Activated CD8-positive, alpha-beta memory T cell treated with anti-CD3 and anti-CD28 coated beads, Interleukin-2, amount 50 U/mL, for 1 hour (primary cell): ENCODE measurements around the gene RAP1A.
A peak's percentile ranks its signal among the peaks of the same experiment; 100 is the strongest.
"Not testable (repeated sequence)": the region's sequence is repeated elsewhere in the genome, so short reads cannot be mapped to it uniquely, and the experiment has no call there.

Experiments used
- DNase-seq: peaks from one replicate; pipeline ENCODE4 v3.0.0-alpha.2; 2020; ENCODE audit errors: extremely low read depth

The RAP1A gene

DNA sequence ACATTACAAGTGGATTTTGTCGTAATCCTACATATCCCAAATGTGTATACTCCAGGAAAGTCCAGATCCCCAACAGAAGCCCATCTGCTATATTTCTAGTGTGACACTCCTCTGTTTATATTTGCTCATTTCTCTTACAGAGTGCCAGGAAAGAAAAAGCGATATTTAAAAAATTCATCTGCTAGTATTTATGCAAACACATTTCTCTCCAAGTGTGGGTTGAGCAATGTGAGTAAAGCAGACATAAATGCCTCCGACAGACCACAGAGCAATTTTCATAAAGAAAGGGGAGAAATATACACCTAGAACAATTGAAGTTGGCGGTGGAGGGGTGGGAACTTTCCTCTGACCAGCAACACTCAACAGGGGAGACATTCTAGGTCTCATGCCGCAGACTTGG, 22.2 kb upstream of the RAP1A start:
- DNase-seq = no peak

DNA sequence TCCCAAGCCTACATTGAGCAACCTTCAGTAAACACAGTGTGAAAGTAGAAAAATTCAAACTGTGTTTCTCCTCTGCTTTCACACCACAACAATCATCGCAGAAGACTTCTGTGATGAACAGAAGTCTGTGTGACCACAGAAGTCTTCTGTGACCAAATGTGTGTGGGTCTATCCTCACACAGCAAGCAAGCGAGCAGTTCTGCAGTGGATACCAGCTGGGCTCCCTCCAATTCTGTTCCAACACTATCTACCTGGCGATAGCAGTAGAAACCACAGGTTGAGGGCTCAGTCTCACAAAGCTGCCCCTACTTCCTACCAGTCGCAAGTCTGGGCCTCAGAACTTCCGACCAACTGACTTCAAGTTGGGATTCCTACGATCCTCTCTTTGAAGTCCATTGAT, 21.0 kb upstream of the RAP1A start:
- DNase-seq = no peak

DNA sequence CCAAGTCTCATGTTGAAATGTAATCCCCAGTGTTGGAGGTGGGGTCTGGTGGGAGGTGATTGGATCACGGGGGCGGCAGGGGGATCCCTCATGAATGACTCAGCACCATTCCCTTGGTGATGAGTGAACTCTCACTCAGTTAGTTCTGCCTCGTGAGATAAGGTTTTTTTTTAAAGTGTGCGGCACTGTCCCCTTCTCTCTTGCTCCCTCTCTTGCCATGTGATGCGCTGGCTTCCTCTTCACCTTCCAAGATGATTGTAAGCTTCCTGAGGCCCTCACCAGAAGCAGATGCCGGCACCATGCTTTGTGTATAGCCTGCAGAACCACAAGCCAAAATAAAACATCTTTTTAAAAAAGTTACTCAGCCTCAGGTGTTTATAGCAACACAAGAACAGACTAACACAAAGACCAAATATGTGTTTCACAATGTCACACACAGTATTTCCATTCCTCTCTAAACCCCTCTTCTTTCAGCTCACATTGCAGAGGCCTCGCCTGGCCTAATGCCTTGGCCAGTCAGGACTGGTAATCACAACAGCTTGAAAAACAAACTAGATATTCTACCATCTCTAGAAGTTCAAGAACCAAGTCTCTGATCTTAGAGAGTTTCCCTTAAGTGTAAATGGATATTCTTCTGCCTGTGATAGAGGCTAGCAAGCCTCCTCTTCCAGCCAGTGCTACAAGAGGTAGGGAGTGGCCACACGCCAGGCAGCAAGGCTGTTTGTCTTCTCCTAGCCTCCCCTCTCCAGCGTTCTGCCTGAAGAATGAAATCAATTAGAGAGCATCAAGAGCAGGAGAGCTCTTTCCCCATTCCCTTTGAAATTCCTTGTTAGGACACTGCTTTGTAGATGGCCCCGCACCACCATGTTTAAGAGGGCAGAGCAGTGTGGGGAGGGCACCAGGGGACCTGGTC, 19.6 kb upstream of the RAP1A start:
- no peak for DNase-seq

DNA sequence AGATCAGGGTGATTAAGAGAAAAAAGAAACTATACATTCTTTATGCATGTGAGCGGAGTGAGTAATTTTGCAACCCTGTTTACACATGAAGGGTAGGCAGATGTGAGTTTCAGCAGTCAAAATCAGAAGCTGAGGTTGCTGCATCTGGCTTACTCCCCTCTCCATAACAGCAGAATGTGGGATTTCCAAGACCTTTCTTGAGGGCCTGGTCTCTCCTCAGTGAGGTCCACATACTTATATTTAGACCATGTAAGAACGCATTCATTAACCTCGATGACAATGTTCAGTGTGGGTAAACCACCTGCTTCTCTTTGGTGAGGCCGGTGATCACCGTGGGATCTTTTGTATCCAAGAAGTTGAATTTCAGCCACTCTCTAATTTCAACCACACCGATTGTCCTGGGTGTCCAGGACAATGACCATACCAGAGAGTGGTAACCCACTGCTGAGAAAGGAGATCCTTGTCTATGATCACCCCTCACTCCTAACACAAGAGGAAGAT, 18.7 kb upstream of the RAP1A start:
- no peak for DNase-seq

DNA sequence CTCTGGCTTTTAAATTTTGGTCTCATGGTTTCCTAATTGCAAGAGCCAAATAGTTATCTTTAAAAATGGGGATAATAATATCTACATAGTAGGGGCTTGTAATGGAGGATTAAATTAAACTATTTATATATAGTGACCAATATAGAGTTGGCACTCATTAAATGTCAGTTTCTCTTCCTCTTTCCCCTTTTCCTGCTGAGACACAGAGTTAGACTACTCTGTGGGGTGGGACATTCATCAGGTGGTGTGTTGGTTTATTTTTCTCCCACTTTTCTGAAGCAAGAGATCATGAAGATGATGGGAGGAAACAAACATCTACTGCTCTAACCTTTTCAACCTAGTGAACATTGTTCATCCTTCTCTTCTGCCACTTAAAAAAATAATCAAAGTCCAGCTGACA, 17.3 kb upstream of the RAP1A start:
- no peak for DNase-seq

DNA sequence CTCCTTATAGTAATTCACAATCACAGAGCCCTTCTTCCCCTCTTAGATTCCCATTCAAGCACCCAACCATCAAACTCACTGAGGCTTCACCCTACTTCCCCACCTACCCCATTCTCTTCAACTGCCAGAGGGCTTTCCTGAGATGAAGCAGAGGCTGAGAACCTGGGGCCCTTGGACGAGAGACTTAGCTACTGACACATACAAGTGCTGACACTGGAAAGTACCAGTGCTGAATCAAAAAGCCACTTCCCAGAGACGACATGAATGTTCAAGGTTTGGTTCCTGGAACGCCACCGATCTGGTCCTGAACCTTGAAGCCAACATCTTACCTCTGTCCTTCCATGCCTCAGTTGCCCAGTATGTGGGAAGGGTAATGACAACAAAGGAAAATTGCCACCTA, 16.6 kb upstream of the RAP1A start:
- no peak for DNase-seq

DNA sequence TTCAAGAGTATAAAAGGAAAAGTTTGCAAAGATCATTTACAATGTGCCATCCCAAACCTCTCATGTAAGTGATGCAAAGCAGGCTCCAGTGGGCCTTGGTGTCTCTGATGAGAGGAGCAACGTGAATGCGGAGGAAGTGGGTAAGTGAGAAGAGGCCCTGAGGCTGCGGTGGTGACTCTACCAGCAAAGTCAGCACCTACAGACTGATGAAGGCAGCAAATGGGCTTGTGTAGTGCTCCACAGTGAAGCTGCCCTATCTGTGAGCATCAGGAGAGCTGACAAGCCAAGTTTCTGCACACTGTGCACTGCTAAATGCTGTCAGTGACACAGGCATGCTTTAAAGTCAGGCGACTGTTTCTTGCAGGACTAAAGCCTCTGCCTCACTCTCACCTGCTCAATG, 15.6 kb upstream of the RAP1A start:
- DNase-seq = peak; percentile 71

DNA sequence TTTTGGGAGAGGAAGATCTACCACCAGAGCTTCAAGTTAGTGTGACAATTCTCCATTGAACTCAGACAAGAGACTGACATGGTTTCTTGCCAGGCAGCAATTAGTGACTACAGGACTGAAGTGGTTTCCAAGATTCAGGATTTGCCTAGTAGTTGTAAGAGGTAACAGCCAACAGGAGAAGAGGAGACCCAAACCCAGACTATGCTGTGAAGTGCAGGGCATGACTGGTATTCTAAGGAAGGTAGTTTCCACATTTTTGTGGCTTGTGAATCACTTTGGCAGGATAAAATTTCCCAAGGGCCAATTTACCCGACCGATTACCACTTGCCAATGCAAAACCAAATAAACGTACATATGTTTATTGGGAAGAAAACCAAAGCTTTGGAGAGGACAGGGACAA, 14.7 kb upstream of the RAP1A start:
- DNase-seq = no peak

DNA sequence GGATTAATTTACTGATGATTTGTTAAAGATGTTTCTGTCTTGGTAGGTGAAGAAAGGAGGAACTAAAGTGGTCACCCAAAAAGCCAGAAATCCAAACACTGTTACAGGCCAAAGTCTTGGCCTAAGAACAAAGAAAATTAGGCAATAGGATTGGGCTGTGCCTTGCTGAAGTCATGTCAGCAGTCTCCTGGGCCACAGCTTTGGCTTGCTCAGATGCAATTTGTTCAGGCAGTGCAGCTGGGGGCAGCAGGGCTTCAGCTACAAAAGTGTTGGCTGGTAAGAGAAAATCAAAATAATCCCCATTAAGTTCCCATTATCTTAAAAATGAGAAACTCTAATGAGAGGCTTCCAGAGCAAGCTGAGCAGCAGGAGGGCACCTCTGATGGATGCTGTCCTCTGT, 14.0 kb upstream of the RAP1A start:
- DNase-seq = no peak

DNA sequence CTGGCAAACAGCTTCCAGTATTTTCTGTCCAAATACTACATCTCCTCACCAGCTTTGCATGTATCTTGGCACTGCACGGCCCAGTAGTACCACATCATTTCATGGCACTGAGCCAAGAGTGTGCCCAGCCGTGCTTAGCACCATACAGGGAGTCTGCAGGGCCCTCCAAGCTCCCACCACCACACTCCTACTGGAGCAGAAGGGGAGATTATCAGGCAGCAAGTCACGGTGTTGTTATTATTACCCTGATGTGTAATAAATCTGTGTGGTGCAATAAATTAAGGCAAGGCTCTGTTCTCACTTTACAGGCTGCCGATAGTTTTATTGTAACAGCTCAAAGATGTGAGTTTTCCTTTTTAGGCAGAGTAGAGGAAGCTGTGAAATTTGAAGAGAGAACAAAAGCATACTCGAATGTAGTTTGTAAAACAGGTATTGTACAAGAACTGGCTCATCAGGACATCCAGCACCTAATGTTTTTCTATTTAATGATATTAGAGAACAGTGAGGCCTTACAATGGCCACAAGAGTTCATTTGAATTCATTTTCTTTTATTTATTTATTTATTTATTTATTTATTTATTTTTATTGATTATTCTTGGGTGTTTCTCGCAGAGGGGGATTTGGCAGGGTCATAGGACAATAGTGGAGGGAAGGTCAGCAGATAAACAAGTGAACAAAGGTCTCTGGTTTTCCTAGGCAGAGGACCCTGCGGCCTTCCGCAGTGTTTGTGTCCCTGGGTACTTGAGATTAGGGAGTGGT, 13.0 kb upstream of the RAP1A start:
- DNase-seq = not testable (repeated sequence)

DNA sequence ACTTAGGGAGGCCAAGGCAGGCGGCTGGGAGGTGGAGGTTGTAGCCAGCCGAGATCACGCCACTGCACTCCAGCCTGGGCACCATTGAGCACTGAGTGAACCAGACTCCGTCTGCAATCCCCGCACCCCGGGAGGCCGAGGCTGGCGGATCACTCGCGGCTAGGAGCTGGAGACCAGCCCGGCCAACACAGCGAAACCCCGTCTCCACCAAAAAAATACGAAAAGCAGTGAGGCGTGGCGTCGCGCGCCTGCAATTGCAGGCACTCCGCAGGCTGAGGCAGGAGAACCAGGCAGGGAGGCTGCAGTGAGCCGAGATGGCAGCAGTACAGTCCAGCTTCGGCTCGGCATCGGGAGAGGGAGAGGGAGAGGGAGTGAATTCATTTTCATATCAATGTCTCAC, 11.1 kb upstream of the RAP1A start:
- not testable (repeated sequence) for DNase-seq

DNA sequence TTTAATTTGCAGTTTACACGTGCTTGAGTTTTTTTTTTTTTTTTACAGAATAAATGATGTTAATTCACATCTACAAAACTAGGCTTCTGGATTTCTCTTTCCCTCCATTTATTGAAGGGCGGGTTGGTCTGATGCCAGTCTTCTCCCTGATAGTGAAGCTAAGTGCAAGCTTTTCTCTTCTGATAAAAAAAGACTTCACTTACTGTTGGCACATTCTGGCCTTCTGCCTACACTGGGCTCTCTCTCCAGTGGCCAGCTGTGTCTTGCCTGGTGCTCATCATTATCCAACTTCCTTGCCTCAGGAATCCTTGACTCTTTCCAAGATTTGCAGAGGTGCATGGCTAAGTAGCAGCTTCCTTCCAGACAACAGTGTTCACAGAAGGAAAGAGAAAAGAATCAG, 7.6 kb upstream of the RAP1A start:
- no peak for DNase-seq

DNA sequence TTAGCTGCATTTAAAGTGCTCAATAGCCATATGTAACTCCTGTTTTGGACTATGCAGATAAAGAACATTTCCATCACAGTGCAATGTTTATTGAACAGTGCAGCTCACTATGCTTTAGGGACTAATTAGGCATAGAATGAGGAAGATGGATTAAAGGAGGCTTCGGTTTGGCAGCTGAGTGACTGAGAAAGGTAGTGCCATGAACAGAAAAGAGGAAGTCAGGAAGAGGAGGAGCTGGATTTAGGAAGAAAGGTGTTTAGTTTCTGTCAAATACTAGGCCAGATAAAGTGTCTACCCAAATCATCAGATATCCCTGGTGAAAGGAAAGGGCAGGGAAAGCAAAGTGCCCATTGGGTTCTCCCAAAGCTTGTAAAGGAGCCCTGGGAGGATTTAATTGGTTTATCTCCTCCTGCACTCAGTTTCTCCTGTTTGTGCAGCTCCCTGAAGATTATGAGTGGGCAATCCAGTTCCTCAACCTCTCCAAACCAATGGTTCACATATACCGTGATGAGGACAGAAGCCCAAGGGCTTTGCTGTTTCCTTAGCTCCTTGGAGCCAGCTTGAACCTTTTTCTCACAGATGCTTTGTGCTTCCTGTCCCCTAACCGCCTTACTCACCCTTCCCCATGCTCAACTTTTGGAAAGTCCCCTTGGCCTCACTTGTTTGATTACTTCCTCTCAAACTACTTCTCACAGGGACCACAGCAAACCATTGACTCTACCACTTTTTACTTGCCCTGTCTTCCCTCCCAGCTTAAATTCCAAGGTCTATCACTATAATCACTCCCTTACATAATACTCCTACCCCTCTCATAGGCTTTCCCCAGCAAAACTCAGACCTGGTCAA, 3.5 kb upstream of the RAP1A start:
- DNase-seq = no peak

DNA sequence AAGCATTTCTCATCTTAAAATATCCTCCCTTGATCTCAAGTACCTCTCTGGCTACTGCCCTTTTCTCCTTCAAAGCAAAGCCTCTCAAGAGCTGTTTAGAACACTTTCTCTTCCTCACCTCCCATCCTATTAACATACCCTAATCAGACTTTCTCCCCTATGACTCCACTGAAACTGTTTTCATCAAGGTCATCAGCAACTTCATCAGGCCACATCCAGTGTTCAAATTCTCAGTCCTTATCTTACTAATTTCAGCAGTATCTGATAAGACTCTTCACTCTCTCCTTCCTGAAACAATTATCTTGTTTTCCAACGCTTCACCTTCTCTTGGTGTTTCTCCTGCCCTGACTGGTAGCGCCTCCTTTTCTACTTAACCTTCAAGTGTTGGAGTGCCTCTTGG, 1.5 kb upstream of the RAP1A start:
- no peak for DNase-seq

DNA sequence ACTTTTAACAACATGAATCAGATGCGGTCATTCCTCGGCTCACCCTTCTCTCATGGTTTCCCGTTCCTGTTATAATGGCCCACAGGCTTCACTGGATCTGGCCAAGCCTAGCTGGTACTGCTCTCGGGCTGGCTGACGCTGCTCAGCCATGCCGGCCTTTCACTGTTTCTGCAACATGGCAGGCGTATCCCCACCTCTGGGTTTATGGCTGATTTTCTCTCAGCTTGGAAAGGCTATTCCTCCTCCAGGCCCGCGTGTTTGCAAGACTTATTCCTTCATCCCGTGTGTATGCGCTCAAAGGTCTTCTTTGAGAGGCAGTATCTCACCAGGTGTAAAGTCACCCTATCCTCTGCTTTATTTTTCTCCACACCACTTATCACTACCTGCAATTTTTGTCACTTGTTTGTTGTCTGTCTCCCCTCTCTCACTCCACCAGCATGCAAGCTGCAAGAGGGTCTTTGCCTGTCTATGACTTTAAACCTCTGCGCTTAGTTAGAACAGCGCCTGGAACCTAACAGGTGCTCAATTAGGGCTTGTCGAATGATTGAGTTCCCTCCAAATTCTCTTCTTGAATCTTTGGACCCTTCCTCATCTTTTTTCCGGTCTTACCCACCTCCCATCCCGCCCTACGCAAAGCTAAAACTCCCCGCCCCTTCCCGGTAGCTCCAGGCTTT, 491 bp upstream of the RAP1A start:
- no peak for DNase-seq

DNA sequence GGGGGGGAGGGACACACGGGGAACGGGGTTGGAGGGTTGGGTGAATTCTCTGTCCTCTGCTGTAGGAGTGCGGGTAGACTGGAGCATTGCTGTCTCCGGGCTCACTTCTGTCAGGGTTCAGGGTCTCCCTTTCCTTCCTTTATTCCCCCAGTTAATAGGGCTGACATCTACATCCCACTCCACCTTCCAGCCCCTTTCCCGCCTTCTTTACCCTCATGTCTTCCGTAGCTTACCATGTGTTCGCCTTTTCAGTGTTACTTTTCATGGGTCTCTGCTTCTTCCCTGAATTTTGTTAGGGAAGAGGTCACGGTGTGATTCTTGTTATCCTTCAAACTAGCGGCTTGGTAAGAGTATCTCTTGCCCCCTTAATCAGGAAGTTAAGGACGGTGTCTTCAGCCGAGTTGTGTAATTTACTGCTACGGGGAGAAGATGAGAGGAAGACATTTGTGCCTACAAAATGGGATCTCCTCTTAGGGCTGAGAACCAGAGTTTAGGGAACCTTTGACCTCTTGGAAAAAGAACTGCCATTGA, 917 bp downstream of the RAP1A start:
- no peak for DNase-seq

DNA sequence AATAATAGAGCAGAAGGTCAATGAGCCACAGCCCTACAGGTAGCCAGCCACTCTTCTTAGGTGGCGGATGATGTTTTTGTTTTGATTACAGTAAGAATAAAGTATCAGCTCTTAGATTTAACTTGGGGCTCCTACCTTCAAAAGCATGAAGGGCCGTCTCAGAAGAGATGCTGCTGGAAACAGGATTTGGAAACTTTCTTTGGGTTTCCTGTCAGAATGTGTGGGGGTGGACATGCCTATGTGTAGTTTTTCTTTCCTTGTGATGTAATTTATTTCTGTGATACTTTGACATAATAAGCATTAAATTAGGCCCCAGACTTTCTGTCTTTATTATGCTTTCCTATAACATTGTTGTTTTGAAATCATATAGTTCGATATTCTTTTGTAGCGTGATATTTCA, 1.5 kb downstream of the RAP1A start:
- DNase-seq = no peak

DNA sequence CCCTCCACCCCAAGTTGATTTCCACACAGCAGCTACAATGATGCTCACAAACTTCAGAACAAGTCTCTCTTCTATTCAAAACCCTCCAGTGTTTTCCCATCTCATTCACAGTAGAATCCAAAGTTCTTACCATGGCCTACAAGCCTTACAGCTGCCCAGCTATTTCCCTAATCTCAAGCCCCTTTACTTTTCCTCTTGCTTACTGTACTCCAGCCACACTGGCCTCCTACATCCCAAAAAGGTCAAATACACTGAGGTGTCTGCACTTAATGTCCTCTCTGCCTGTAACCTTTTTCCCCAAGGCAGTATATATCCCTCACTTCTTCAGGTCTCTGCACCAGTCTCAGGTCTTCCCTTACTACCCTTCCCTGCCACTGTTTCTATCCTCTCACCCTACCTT, 2.6 kb downstream of the RAP1A start:
- DNase-seq = no peak

DNA sequence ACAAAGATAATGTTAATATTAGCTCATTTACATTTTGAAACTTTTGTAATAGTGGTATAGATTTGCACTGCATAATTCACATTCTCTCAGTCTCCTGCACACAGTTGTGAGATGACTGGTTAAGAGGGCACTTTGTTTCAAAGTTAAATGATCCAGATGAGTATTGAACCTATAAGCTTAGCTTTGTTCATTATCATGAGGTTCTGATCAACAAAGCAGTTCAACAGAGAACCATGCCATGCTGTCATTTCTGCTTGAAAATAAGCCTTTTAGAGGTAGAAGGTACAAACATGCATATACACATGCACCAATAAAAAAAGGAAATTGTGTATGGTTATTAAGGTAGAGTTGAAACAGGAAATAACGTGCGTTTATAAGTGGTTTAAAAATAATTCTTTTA, 4.8 kb downstream of the RAP1A start:
- no peak for DNase-seq

DNA sequence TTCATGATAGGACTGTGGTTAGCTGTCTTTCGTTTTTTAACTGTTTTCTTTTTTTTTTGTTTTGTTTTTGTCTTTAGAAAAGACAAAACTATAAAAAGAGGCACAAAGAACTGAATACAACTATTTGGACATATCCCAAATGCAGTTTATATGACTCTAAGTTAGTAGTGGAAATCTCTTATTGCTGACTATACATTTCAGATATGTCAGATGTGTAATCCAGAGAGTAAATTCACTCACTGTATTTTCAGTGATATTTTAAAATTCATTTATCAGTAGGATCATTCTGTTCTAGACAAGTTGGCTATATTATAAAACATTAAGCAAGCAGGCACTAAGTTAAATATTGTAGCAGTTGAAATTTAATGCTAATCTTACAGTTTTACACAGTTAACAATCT, 5.7 kb downstream of the RAP1A start:
- DNase-seq = no peak

DNA sequence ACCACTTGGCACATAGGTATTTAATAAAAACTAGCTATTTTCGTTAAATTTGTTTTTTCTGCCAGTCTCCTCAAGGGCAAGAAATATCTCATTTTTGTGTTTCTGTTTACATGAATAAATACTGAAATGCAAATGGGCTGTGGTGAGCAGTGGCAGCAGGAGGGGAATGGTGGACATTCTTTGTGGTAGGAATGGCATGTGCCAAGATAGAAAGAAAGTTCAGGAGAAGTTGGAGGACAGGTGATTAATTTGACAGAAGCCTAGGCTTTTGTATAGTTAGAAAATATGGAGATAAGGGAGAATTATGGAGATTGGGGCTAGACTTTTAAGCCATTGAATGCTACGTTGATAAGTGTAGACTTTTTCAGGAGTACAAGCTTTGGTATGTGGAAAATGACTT, 8.6 kb downstream of the RAP1A start:
- no peak for DNase-seq
